HepG2 (cell line): ENCODE data around the gene COL4A2. TPM values are rescaled to one million over a fixed set of nuclear protein-coding genes. Genes with fewer than 3 reads are reported as not detected.

Experiments
- HMGXB3 ChIP-seq: sonication (generic); formaldehyde crosslinking; IDR thresholded peaks from 2 replicates; pipeline ENCODE4 v1.4.0; 2020; ENCODE audit warnings: missing genetic modification reagents, borderline replicate concordance
- KDM2A ChIP-seq: sonication (generic); formaldehyde crosslinking; IDR thresholded peaks from 2 replicates; pipeline ENCODE4 v1.4.0; 2020; ENCODE audit warnings: low read depth, missing genetic modification reagents, borderline replicate concordance
- TOPORS ChIP-seq: sonication (generic); formaldehyde crosslinking; IDR thresholded peaks from 2 replicates; pipeline ENCODE4 v1.8.0; 2023; ENCODE audit warnings: mild to moderate bottlenecking, missing genetic modification reagents
- ZIK1 ChIP-seq: sonication (generic); formaldehyde crosslinking; IDR thresholded peaks from 2 replicates; pipeline ENCODE4 v1.5.0; 2020; ENCODE audit warnings: mild to moderate bottlenecking, low read depth, missing genetic modification reagents, borderline replicate concordance
- ZNF3 ChIP-seq: IDR thresholded peaks from 2 replicates; pipeline ENCODE4 v1.7.0; 2017; ENCODE audit warnings: inconsistent platforms
- ZSCAN20 ChIP-seq: sonication (generic); formaldehyde crosslinking; IDR thresholded peaks from 2 replicates; pipeline ENCODE4 v1.4.0; 2020; ENCODE audit warnings: missing genetic modification reagents, mild to moderate bottlenecking, borderline replicate concordance
- polyA plus RNA-seq, 8 experiments: library from polyadenylated mRNA; depleted of rRNA in 3 of 8; stranded (reverse) in 7 of 8; unstranded in 1 of 8; fragments of >200 nt; fragmentation: Illumina TruSeq in 4 of 8; extraction: Trizol in 4 of 8; gene quantifications; 2 replicates each; pipeline versions ENCODE4 v1.2.1 to v1.2.3, GENCODE V29; 2011 to 2016; ENCODE audit warnings: low read depth in 4 of 8, missing spikeins in 1 of 8, mixed read lengths in 1 of 8; ENCODE audit not compliant: insufficient read depth in 1 of 8
- total RNA-seq, 5 experiments: library from RNA; depleted of rRNA; stranded (reverse); fragments of >200 nt; fragmentation: Illumina TruSeq; extraction: Trizol; gene quantifications; 2 replicates each; pipeline ENCODE4 v1.2.3, GENCODE V29; 2016; ENCODE audit warnings: low read depth in 1 of 5
- TF ChIP-seq, protein P1 (sequence below): sonication (generic); formaldehyde crosslinking; IDR thresholded peaks from 2 replicates; pipeline ENCODE4 v1.4.0; 2020; ENCODE audit warnings: mild to moderate bottlenecking, missing genetic modification reagents
- TF ChIP-seq, protein P2 (sequence below): sonication (generic); formaldehyde crosslinking; IDR thresholded peaks from 2 replicates; pipeline ENCODE4 v1.8.1; 2023; ENCODE audit warnings: mild to moderate bottlenecking, inconsistent platforms, moderate library complexity, missing genetic modification reagents, borderline replicate concordance

The COL4A2 gene
- total and polyA plus RNA-seq, 2 of the 13 experiments (the other 11 are each of a cell fraction or from before 2014, with no cell fraction given): 0.22 to 1.9 TPM

DNA sequence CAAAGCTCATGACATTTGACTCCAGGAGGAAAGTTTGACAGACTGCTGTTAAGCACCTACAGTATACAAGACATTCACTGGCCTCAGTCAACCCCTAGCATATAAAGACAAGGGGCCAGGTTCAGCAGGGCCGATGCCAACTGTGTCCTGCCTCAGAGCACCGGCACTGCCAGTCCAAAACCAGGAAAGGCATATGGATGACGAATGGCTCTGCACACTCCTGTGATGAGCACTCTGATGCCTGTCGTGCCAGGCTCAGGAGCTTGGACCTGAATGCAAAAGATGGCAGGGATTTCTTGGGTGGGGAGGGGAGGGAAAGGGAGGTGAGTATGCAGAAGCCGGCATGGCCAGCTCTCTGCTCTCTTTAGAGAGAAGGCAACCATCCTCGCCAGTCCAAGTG lies 39.0 kb upstream of the COL4A2 start (continued):
- no peak for TF ChIP-seq HMGXB3 (CRISPR knock-in tag)
- no peak for TF ChIP-seq TOPORS (CRISPR knock-in tag)
- TF ChIP-seq, protein P1, sequence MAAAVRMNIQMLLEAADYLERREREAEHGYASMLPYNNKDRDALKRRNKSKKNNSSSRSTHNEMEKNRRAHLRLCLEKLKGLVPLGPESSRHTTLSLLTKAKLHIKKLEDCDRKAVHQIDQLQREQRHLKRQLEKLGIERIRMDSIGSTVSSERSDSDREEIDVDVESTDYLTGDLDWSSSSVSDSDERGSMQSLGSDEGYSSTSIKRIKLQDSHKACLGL (CRISPR knock-in tag): no peak
- TF ChIP-seq KDM2A (CRISPR knock-in tag): no peak
- TF ChIP-seq, protein P2, sequence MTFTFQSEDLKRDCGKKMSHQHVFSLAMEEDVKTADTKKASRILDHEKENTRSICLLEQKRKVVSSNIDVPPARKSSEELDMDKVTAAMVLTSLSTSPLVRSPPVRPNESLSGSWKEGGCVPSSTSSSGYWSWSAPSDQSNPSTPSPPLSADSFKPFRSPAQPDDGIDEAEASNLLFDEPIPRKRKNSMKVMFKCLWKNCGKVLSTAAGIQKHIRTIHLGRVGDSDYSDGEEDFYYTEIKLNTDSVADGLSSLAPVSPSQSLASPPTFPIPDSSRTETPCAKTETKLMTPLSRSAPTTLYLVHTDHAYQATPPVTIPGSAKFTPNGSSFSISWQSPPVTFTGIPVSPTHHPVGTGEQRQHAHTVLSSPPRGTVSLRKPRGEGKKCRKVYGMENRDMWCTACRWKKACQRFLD: no peak
- no peak for TF ChIP-seq ZIK1 (CRISPR knock-in tag)
- TF ChIP-seq ZSCAN20 (CRISPR knock-in tag): no peak
- no peak for TF ChIP-seq ZNF3
- TF ChIP-seq, all 625 proteins: peak for 0
